Loucy (cell line): ENCODE measurements around the gene PUSL1.

Experiments used
- H2AFZ ChIP-seq: fragments of 200-600 bp; sonication (generic); 2 replicates; pipeline ENCODE4 v1.6.0; 2016; ENCODE audit warnings: antibody characterized with exemption, mild to moderate bottlenecking, low read length, moderate library complexity
- H3F3A ChIP-seq: fragments of 200-600 bp; 2 replicates; pipeline ENCODE4 v1.6.0; 2016; ENCODE audit warnings: antibody characterized with exemption, low read depth, mild to moderate bottlenecking
- H3K27me3 ChIP-seq: fragments of 200-600 bp; sonication (generic); 2 replicates; pipeline ENCODE4 v1.6.1; 2014; ENCODE audit warnings: low read length, mild to moderate bottlenecking; ENCODE audit not compliant: insufficient read depth, poor library complexity, severe bottlenecking
- H3K36me3 ChIP-seq: fragments of 200-600 bp; sonication (generic); 2 replicates; pipeline ENCODE4 v1.6.1; 2016; ENCODE audit warnings: low read length; ENCODE audit not compliant: insufficient read depth
- H3K4me1 ChIP-seq: fragments of 200-600 bp; sonication (generic); 2 replicates; pipeline ENCODE4 v1.5.1; 2014; ENCODE audit warnings: low read length, mild to moderate bottlenecking; ENCODE audit not compliant: insufficient read depth, poor library complexity, severe bottlenecking
- H3K4me2 ChIP-seq: fragments of 200-600 bp; sonication (generic); 2 replicates; pipeline ENCODE4 v1.6.0; 2014; ENCODE audit warnings: antibody characterized with exemption, low read length, low read depth, mild to moderate bottlenecking; ENCODE audit not compliant: poor library complexity, severe bottlenecking
- H3K4me3 ChIP-seq: fragments of 200-600 bp; sonication (generic); 2 replicates; pipeline ENCODE4 v1.5.1; 2014; ENCODE audit warnings: low read length, mild to moderate bottlenecking, mixed read lengths; ENCODE audit not compliant: poor library complexity, severe bottlenecking
- H3K79me2 ChIP-seq: fragments of 200-600 bp; sonication (generic); 2 replicates; pipeline ENCODE4 v1.6.1; 2014; ENCODE audit warnings: low read length; ENCODE audit not compliant: insufficient read depth
- H3K9ac ChIP-seq: fragments of 200-600 bp; sonication (generic); 2 replicates; pipeline ENCODE4 v1.6.0; 2014; ENCODE audit warnings: mild to moderate bottlenecking, low read depth, low read length, moderate library complexity; ENCODE audit not compliant: poor library complexity, severe bottlenecking
- H3K9me2 ChIP-seq: fragments of 200-600 bp; sonication (generic); replicated peaks from 2 replicates; pipeline ENCODE4 v1.6.1; 2016; ENCODE audit warnings: low read depth, low read length, mixed read lengths
- H3K9me3 ChIP-seq: fragments of 200-600 bp; sonication (generic); 2 replicates; pipeline ENCODE4 v1.6.1; 2014; ENCODE audit warnings: mild to moderate bottlenecking, antibody characterized with exemption, low read length, low read depth; ENCODE audit not compliant: insufficient read depth
- H4K20me1 ChIP-seq: fragments of 200-600 bp; sonication (generic); 2 replicates; pipeline ENCODE4 v1.6.0; 2014; ENCODE audit warnings: antibody characterized with exemption, low read length, mild to moderate bottlenecking; ENCODE audit not compliant: insufficient read depth, poor library complexity, severe bottlenecking
- EZH2phosphoT487 ChIP-seq: fragments of 200-600 bp; IDR thresholded peaks from 2 replicates; pipeline ENCODE4 v1.6.1; 2018; ENCODE audit warnings: antibody characterized with exemption, mild to moderate bottlenecking, moderate library complexity, borderline replicate concordance
- TF ChIP-seq, protein P1 (sequence below): fragments of 200-600 bp; sonication (generic); conservative IDR thresholded peaks from 2 replicates; pipeline ENCODE4 v1.5.1; 2014; ENCODE audit warnings: mild to moderate bottlenecking, antibody characterized with exemption, low read length

PUSL1 gene

DNA sequence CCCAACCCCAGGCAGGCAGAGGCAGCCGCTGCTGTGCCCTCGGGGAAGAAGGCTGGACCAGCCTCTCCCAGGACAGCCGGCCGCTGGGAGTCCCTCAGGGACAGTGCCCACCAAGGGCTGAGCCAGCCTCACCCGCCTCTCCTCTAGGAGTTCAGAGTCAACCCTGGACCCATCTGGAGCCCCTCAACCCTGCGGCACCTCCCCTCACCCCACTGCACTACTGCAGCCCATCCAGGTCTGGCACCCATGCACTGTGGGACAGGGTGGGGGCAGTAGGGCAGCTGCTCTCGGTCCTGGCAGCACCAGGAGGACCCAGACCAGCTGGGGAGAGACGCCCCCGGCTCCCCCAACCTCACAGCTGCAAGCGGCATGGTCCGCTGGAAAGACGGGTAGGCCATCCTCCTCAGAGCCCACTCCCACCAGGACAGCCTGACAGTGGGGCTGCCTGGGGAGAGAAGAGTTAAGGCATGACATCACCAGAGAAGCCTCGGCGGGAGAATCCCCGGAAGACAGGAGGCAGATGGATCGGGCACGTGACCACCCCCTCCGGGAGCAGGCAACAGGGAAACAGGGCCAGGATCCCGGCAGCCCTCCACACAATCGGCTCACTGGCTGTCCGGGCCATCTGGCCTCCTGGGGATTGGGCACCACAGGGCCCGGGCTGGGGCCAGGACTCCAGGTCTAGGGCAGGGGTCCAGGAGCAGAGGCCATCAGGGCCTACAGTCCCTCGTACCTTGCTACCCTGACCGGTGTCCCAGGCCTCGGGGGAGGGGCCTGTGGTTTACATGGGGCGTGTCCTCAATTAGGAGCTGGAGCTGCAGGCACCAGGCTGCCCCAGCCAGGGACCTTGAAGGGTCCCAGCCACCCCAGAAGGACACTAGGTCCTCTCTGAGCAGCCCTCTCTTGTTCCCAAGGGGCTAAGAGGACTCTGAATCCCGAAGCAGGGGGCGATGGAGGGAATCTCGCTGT, 3.8 kb upstream of the PUSL1 start:
- Histone ChIP-seq H3F3A (no peaks in the 10 kb centered on the region; the same call in 1 of the 2 replicates), H3K4me2 (peak overlapping the region; percentile 85), H3K79me2 (peaks cover 29% of the 10 kb centered on the region), H4K20me1 (peaks cover 33% of the 10 kb centered on the region), H3K27me3 (no peaks in the 10 kb centered on the region), H2AFZ (no peak overlapping the region), H3K4me1 (peaks cover 25% of the 10 kb centered on the region), H3K9me3 (no peaks in the 10 kb centered on the region), H3K36me3 (no peaks in the 10 kb centered on the region), H3K4me3 (peak overlapping the region; percentile 93), H3K9ac (peak overlapping the region; percentile 83), H3K9me2 (no peaks in the 10 kb centered on the region)
- no peak for TF ChIP-seq EZH2phosphoT487
- TF ChIP-seq, protein P1, sequence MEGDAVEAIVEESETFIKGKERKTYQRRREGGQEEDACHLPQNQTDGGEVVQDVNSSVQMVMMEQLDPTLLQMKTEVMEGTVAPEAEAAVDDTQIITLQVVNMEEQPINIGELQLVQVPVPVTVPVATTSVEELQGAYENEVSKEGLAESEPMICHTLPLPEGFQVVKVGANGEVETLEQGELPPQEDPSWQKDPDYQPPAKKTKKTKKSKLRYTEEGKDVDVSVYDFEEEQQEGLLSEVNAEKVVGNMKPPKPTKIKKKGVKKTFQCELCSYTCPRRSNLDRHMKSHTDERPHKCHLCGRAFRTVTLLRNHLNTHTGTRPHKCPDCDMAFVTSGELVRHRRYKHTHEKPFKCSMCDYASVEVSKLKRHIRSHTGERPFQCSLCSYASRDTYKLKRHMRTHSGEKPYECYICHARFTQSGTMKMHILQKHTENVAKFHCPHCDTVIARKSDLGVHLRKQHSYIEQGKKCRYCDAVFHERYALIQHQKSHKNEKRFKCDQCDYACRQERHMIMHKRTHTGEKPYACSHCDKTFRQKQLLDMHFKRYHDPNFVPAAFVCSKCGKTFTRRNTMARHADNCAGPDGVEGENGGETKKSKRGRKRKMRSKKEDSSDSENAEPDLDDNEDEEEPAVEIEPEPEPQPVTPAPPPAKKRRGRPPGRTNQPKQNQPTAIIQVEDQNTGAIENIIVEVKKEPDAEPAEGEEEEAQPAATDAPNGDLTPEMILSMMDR = no peak

DNA sequence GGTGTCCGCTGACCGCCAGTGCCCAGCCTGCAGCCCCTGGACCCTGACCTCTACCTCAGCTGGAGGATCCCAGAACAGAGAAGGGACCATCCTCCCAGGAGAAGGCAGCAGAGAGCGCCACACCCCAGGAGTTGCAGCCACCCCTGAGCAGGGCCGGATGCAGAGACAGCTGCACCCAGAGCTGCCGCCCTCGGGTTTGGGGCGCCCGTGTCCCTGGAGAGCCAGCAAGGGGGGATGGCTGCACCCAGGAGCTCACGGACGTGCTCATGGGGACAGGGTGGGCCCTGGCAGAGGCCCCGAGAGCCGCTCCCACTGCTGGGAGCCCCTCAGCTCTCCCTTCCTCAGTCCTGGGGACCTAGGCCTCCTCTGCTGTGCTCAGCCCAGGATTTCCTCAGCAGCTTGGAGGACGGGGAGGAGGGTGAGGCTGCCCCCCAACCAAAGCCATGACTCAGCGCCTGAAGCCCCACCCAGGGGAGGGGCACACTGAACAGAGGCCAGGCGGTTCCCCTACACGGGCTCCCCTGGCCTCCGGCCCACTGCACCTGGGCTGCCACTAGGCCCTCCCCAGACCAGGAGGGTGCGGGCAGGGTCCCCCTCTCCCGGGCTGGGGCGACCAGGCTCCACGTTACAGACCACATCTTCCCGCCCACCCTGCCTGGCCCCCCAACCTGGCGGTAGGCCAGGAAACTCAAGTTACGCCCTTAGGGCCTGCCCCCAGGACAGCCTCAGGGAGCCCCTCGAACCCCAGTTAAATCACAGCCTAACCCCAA, 2.9 kb upstream of the PUSL1 start:
- peak overlapping the region; percentile 85 for H3K4me2 ChIP-seq
- H3K9me3 ChIP-seq = no peaks in the 10 kb centered on the region
- no peak for TF ChIP-seq EZH2phosphoT487
- H3K4me1 ChIP-seq = peaks cover 30% of the 10 kb centered on the region
- H3K9ac ChIP-seq = peak overlapping the region; percentile 83
- H3K4me3 ChIP-seq = peak overlapping the region; percentile 93
- H3K9me2 ChIP-seq = no peaks in the 10 kb centered on the region
- H4K20me1 ChIP-seq = peaks cover 37% of the 10 kb centered on the region
- H3K36me3 ChIP-seq = no peaks in the 10 kb centered on the region
- H3F3A ChIP-seq = no peaks in the 10 kb centered on the region; the same call in 1 of the 2 replicates
- H3K79me2 ChIP-seq = peaks cover 37% of the 10 kb centered on the region
- H3K27me3 ChIP-seq = no peaks in the 10 kb centered on the region
- no peak overlapping the region for H2AFZ ChIP-seq

- H3K79me2 ChIP-seq = peaks cover 37% of the 10 kb centered on the region
- H3F3A ChIP-seq = no peaks in the 10 kb centered on the region; the same call in 1 of the 2 replicates
- H3K9me3 ChIP-seq = no peaks in the 10 kb centered on the region
- TF ChIP-seq EZH2phosphoT487 = no peak
- TF ChIP-seq, protein P1 = peak; percentile 59
- peak overlapping the region; percentile 85 for H3K4me2 ChIP-seq
- peaks cover 37% of the 10 kb centered on the region for H4K20me1 ChIP-seq
- H3K36me3 ChIP-seq = peaks cover 2% of the 10 kb centered on the region; the same call in 1 of the 2 replicates
- peak overlapping the region; percentile 83 for H3K9ac ChIP-seq
- H3K4me3 ChIP-seq = peak overlapping the region; percentile 93
- no peaks in the 10 kb centered on the region for H3K27me3 ChIP-seq
- no peak overlapping the region for H2AFZ ChIP-seq
- no peaks in the 10 kb centered on the region for H3K9me2 ChIP-seq
- H3K4me1 ChIP-seq = peaks cover 30% of the 10 kb centered on the region
These were observed 2.2 kb upstream of the PUSL1 start for GRCh38 chr1:1306070-1306660.
